Measurements from ENCODE around the gene CPNE1.

The CPNE1 gene

GRCh38 chr20:35644806-35645205 is 19.9 kb downstream of the CPNE1 start:
- H3K9me3 ChIP-seq (ENCODE audit: control insufficient read depth, insufficient read depth, low read length): no peaks in the 10 kb centered on the region
- no peaks in the 10 kb centered on the region for H3K27me3 ChIP-seq (ENCODE audit: control insufficient read depth, insufficient read depth, low read length)
- no peaks in the 10 kb centered on the region for H3K36me3 ChIP-seq (ENCODE audit: control insufficient read depth, insufficient read depth, low read length)
- H3K4me3 ChIP-seq (ENCODE audit: low read depth, low read length): no peak overlapping the region
- H3K9ac ChIP-seq (ENCODE audit: low read depth, low read length): no peak overlapping the region
- H3K4me1 ChIP-seq (ENCODE audit: control insufficient read depth, insufficient read depth, low read length): peaks cover 8% of the 10 kb centered on the region

- Histone ChIP-seq H3K9ac (ENCODE audit: low read depth, low read length) (no peak overlapping the region), H3K36me3 (ENCODE audit: control insufficient read depth, insufficient read depth, low read length) (no peaks in the 10 kb centered on the region), H3K4me3 (ENCODE audit: low read depth, low read length) (no peak overlapping the region), H3K27me3 (ENCODE audit: control insufficient read depth, insufficient read depth, low read length) (no peaks in the 10 kb centered on the region), H3K9me3 (ENCODE audit: control insufficient read depth, insufficient read depth, low read length) (no peaks in the 10 kb centered on the region), H3K4me1 (ENCODE audit: control insufficient read depth, insufficient read depth, low read length) (peaks cover 10% of the 10 kb centered on the region)
These were observed 21.7 kb downstream of the CPNE1 start for GRCh38 chr20:35643045-35643444.

- peaks cover 10% of the 10 kb centered on the region for H3K4me1 ChIP-seq (ENCODE audit: control insufficient read depth, insufficient read depth, low read length)
- H3K27me3 ChIP-seq (ENCODE audit: control insufficient read depth, insufficient read depth, low read length): no peaks in the 10 kb centered on the region
- no peaks in the 10 kb centered on the region for H3K36me3 ChIP-seq (ENCODE audit: control insufficient read depth, insufficient read depth, low read length)
These were observed 23.0 kb downstream of the CPNE1 start for GRCh38 chr20:35641743-35642142.

GRCh38 chr20:35640724-35641123 is 24.0 kb downstream of the CPNE1 start:
- Histone ChIP-seq H3K9ac (ENCODE audit: low read depth, low read length) (no peak overlapping the region), H3K9me3 (ENCODE audit: control insufficient read depth, insufficient read depth, low read length) (no peaks in the 10 kb centered on the region), H3K36me3 (ENCODE audit: control insufficient read depth, insufficient read depth, low read length) (no peaks in the 10 kb centered on the region), H3K4me1 (ENCODE audit: control insufficient read depth, insufficient read depth, low read length) (peaks cover 10% of the 10 kb centered on the region), H3K27me3 (ENCODE audit: control insufficient read depth, insufficient read depth, low read length) (no peaks in the 10 kb centered on the region), H3K4me3 (ENCODE audit: low read depth, low read length) (no peak overlapping the region)

More at GRCh38 chr20:35641743-35642142, 23.0 kb downstream of the CPNE1 start:
- Histone ChIP-seq H3K9ac (ENCODE audit: low read depth, low read length) (no peak overlapping the region), H3K9me3 (ENCODE audit: control insufficient read depth, insufficient read depth, low read length) (no peaks in the 10 kb centered on the region), H3K4me3 (ENCODE audit: low read depth, low read length) (no peak overlapping the region)

GRCh38 chr20:35638751-35639150 is 25.9 kb downstream of the CPNE1 start:
- no peaks in the 10 kb centered on the region for H3K27me3 ChIP-seq (ENCODE audit: control insufficient read depth, insufficient read depth, low read length)
- no peak overlapping the region for H3K4me3 ChIP-seq (ENCODE audit: low read depth, low read length)

GRCh38 chr20:35637276-35637675 is 27.4 kb downstream of the CPNE1 start:
- no peak overlapping the region for H3K4me3 ChIP-seq (ENCODE audit: low read depth, low read length)
- H3K9ac ChIP-seq (ENCODE audit: low read depth, low read length): no peak overlapping the region
- no peaks in the 10 kb centered on the region for H3K9me3 ChIP-seq (ENCODE audit: control insufficient read depth, insufficient read depth, low read length)
- H3K4me1 ChIP-seq (ENCODE audit: control insufficient read depth, insufficient read depth, low read length): peaks cover 10% of the 10 kb centered on the region
- peaks cover 2% of the 10 kb centered on the region for H3K36me3 ChIP-seq (ENCODE audit: control insufficient read depth, insufficient read depth, low read length)
- no peaks in the 10 kb centered on the region for H3K27me3 ChIP-seq (ENCODE audit: control insufficient read depth, insufficient read depth, low read length)

More at GRCh38 chr20:35638751-35639150, 25.9 kb downstream of the CPNE1 start:
- Histone ChIP-seq H3K9me3 (ENCODE audit: control insufficient read depth, insufficient read depth, low read length) (no peaks in the 10 kb centered on the region), H3K9ac (ENCODE audit: low read depth, low read length) (no peak overlapping the region), H3K36me3 (ENCODE audit: control insufficient read depth, insufficient read depth, low read length) (no peaks in the 10 kb centered on the region), H3K4me1 (ENCODE audit: control insufficient read depth, insufficient read depth, low read length) (peaks cover 10% of the 10 kb centered on the region)

GRCh38 chr20:35636095-35636494 is 28.6 kb downstream of the CPNE1 start:
- Histone ChIP-seq H3K27me3 (ENCODE audit: control insufficient read depth, insufficient read depth, low read length) (no peaks in the 10 kb centered on the region), H3K4me1 (ENCODE audit: control insufficient read depth, insufficient read depth, low read length) (peaks cover 10% of the 10 kb centered on the region), H3K9ac (ENCODE audit: low read depth, low read length) (no peak overlapping the region), H3K4me3 (ENCODE audit: low read depth, low read length) (no peak overlapping the region), H3K36me3 (ENCODE audit: control insufficient read depth, insufficient read depth, low read length) (peaks cover 12% of the 10 kb centered on the region), H3K9me3 (ENCODE audit: control insufficient read depth, insufficient read depth, low read length) (no peaks in the 10 kb centered on the region)

- Histone ChIP-seq H3K4me3 (ENCODE audit: low read depth, low read length) (no peak overlapping the region), H3K9me3 (ENCODE audit: control insufficient read depth, insufficient read depth, low read length) (no peaks in the 10 kb centered on the region), H3K36me3 (ENCODE audit: control insufficient read depth, insufficient read depth, low read length) (peaks cover 17% of the 10 kb centered on the region), H3K27me3 (ENCODE audit: control insufficient read depth, insufficient read depth, low read length) (no peaks in the 10 kb centered on the region), H3K4me1 (ENCODE audit: control insufficient read depth, insufficient read depth, low read length) (peaks cover 10% of the 10 kb centered on the region), H3K9ac (ENCODE audit: low read depth, low read length) (no peak overlapping the region)
These were observed 29.0 kb downstream of the CPNE1 start for GRCh38 chr20:35635652-35636051.

GRCh38 chr20:35632539-35633115 is 32.1 kb downstream of the CPNE1 start:
- no peak overlapping the region for H3K9ac ChIP-seq (ENCODE audit: low read depth, low read length)
- H3K9me3 ChIP-seq (ENCODE audit: control insufficient read depth, insufficient read depth, low read length): no peaks in the 10 kb centered on the region
- no peak overlapping the region for H3K4me3 ChIP-seq (ENCODE audit: low read depth, low read length)
- H3K4me1 ChIP-seq (ENCODE audit: control insufficient read depth, insufficient read depth, low read length): no peaks in the 10 kb centered on the region
- no peaks in the 10 kb centered on the region for H3K27me3 ChIP-seq (ENCODE audit: control insufficient read depth, insufficient read depth, low read length)
- peaks cover 28% of the 10 kb centered on the region for H3K36me3 ChIP-seq (ENCODE audit: control insufficient read depth, insufficient read depth, low read length)

GRCh38 chr20:35630636-35631035 is 34.1 kb downstream of the CPNE1 start:
- no peak overlapping the region for H3K4me3 ChIP-seq (ENCODE audit: low read depth, low read length)
- peaks cover 45% of the 10 kb centered on the region for H3K36me3 ChIP-seq (ENCODE audit: control insufficient read depth, insufficient read depth, low read length)

GRCh38 chr20:35629427-35630145 is 35.1 kb downstream of the CPNE1 start:
- Histone ChIP-seq H3K9me3 (ENCODE audit: control insufficient read depth, insufficient read depth, low read length) (no peaks in the 10 kb centered on the region), H3K27me3 (ENCODE audit: control insufficient read depth, insufficient read depth, low read length) (no peaks in the 10 kb centered on the region), H3K36me3 (ENCODE audit: control insufficient read depth, insufficient read depth, low read length) (peaks cover 50% of the 10 kb centered on the region), H3K9ac (ENCODE audit: low read depth, low read length) (no peak overlapping the region), H3K4me1 (ENCODE audit: control insufficient read depth, insufficient read depth, low read length) (no peaks in the 10 kb centered on the region), H3K4me3 (ENCODE audit: low read depth, low read length) (no peak overlapping the region)

More at GRCh38 chr20:35630636-35631035, 34.1 kb downstream of the CPNE1 start:
- Histone ChIP-seq H3K27me3 (ENCODE audit: control insufficient read depth, insufficient read depth, low read length) (no peaks in the 10 kb centered on the region), H3K9me3 (ENCODE audit: control insufficient read depth, insufficient read depth, low read length) (no peaks in the 10 kb centered on the region), H3K9ac (ENCODE audit: low read depth, low read length) (no peak overlapping the region), H3K4me1 (ENCODE audit: control insufficient read depth, insufficient read depth, low read length) (no peaks in the 10 kb centered on the region)

- H3K36me3 ChIP-seq (ENCODE audit: control insufficient read depth, insufficient read depth, low read length): peaks cover 46% of the 10 kb centered on the region
- no peak overlapping the region for H3K4me3 ChIP-seq (ENCODE audit: low read depth, low read length)
- no peaks in the 10 kb centered on the region for H3K9me3 ChIP-seq (ENCODE audit: control insufficient read depth, insufficient read depth, low read length)
- H3K9ac ChIP-seq (ENCODE audit: low read depth, low read length): no peak overlapping the region
- H3K27me3 ChIP-seq (ENCODE audit: control insufficient read depth, insufficient read depth, low read length): no peaks in the 10 kb centered on the region
- no peaks in the 10 kb centered on the region for H3K4me1 ChIP-seq (ENCODE audit: control insufficient read depth, insufficient read depth, low read length)
These were observed 37.6 kb downstream of the CPNE1 start for GRCh38 chr20:35627121-35627520.

Measured in iPS-15b (cell line).